Activated CD4-positive, alpha-beta T cell treated with anti-CD3 and anti-CD28 coated beads, Interleukin-2, amount 10 ng/mL, durations not matched to agents 7 days and 5 days (primary cell): ENCODE measurements around the gene GNG8. TPM values are rescaled to one million over a fixed set of nuclear protein-coding genes. Genes with fewer than 3 reads are reported as not detected.

Experiments
- CTCF ChIA-PET: fragments of 350-600 bp; sonication (Branson Sonifier 250); formaldehyde crosslinking; loops from one replicate; lab custom pipeline; 2021; ENCODE audit warnings: antibody characterized with exemption; lab: Charles Lee
- POLR2A ChIA-PET: fragments of 350-600 bp; sonication (Branson Sonifier 250); formaldehyde crosslinking; loops from one replicate; lab custom pipeline; 2021; ENCODE audit warnings: antibody characterized with exemption; lab: Charles Lee
- DNase-seq: peaks from one replicate; pipeline ENCODE4 v3.0.0-alpha.2; 2020
- H3K27ac Mint-ChIP-seq: one replicate; pipeline ENCODE4 v1.8.0; 2021; ENCODE audit warnings: mild to moderate bottlenecking, moderate library complexity, mixed read lengths
- H3K27me3 Mint-ChIP-seq: one replicate; pipeline ENCODE4 v1.8.0; 2021; ENCODE audit warnings: mixed read lengths
- H3K36me3 Mint-ChIP-seq: one replicate; pipeline ENCODE4 v1.8.0; 2021; ENCODE audit warnings: low read depth, mixed read lengths
- H3K4me1 Mint-ChIP-seq: one replicate; pipeline ENCODE4 v1.8.0; 2021; ENCODE audit warnings: mixed read lengths
- H3K4me3 Mint-ChIP-seq: one replicate; pipeline ENCODE4 v1.8.0; 2021; ENCODE audit warnings: mild to moderate bottlenecking, moderate library complexity, mixed read lengths
- H3K9me3 Mint-ChIP-seq: one replicate; pipeline ENCODE4 v1.8.0; 2021; ENCODE audit warnings: mixed read lengths
- total RNA-seq, 2 experiments: library from RNA; stranded (reverse); gene quantifications; one replicate each; pipeline ENCODE4 v1.2.3, GENCODE V29; 2021

GNG8 gene
- total RNA-seq, 2 experiments from 2014 or later, result not detected

- ChIA-PET CTCF (interaction anchor here (0.9 to 2.2 kb wide), 3 partner anchors 10 to 64 kb away, joined by 3 to 10 read pairs (median 5); no protein-coding TSS in a partner anchor), POLR2A (no interaction called here)
- peaks cover 5% of the 10 kb centered on the region for H3K27me3 Mint-ChIP-seq
- DNase-seq, result no peak
- H3K4me1 Mint-ChIP-seq, result peaks cover 15% of the 10 kb centered on the region
- H3K36me3 Mint-ChIP-seq, result peaks cover 28% of the 10 kb centered on the region
- peaks cover 10% of the 10 kb centered on the region for H3K9me3 Mint-ChIP-seq
- no peak overlapping the region for H3K27ac Mint-ChIP-seq
- H3K4me3 Mint-ChIP-seq, result no peak overlapping the region
Observed at GRCh38 chr19:46598372-46598917, 37.6 kb downstream of the GNG8 start.

DNA sequence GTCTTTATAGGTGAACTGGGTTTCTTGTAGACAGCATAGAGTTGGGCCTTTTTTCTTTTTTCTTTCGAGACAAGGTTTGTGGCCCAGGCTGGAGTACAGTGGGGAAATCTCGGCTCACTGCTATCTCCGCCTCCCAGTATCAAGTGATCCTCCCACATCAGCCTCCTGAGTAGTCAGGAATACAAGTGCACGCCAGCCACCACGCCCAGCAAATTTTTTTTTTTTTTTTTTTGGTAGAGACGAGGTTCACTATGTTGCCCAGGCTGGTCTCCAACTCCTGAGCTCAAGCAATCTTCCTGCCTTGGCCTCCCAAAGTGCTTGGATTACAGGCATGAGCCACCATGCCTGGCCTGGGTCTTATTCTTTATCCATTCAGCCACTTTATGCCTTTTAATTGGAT is 40.0 kb downstream of the GNG8 start:
- Mint-ChIP-seq H3K36me3 (peaks cover 13% of the 10 kb centered on the region), H3K4me3 (no peak overlapping the region), H3K27me3 (peaks cover 5% of the 10 kb centered on the region), H3K4me1 (peaks cover 8% of the 10 kb centered on the region), H3K27ac (no peak overlapping the region), H3K9me3 (peaks cover 10% of the 10 kb centered on the region)
- no peak for DNase-seq
- ChIA-PET CTCF (no interaction called here), POLR2A (interaction anchor here (0.7 kb wide), 1 partner anchor 972 kb away, joined by 3 read pairs; no protein-coding TSS in a partner anchor)

DNA sequence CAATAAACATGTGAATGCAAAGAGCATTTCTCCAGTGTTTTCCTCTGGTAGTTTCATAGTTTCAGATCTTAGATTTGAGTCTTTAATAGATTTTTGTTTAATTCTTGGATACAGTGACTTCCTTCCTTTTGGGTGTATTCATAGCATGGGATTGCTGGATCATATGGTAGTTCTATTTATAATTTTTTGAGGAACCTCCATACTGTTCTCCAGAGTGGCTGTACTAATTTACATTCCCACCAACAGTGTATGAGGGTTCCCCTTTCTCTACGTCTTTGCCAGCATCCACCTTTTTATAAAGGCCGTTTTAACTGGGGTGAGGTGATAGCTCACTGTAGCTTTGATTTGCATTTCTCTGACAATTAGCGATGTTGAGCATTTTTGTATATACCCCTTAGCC is 44.1 kb downstream of the GNG8 start:
- POLR2A ChIA-PET, result no interaction called here
- no peak overlapping the region for H3K4me3 Mint-ChIP-seq

GRCh38 chr19:46591254-46591653 is 44.7 kb downstream of the GNG8 start:
- H3K9me3 Mint-ChIP-seq, result no peaks in the 10 kb centered on the region
- no peaks in the 10 kb centered on the region for H3K36me3 Mint-ChIP-seq
- no peak for DNase-seq
- no peak overlapping the region for H3K4me3 Mint-ChIP-seq
- CTCF ChIA-PET, result interaction anchor here (1.1 kb wide), 1 partner anchor 20 kb away, joined by 3 read pairs; no protein-coding TSS in a partner anchor
- H3K27me3 Mint-ChIP-seq, result peaks cover 6% of the 10 kb centered on the region
- no peak overlapping the region for H3K27ac Mint-ChIP-seq
- H3K4me1 Mint-ChIP-seq, result no peaks in the 10 kb centered on the region
- POLR2A ChIA-PET, result no interaction called here

More for the DNA sequence above, 44.1 kb downstream of the GNG8 start:
- no peak for DNase-seq
- CTCF ChIA-PET, result no interaction called here
- Mint-ChIP-seq H3K27me3 (peaks cover 4% of the 10 kb centered on the region), H3K27ac (no peak overlapping the region), H3K36me3 (no peaks in the 10 kb centered on the region), H3K4me1 (no peaks in the 10 kb centered on the region), H3K9me3 (no peaks in the 10 kb centered on the region)

- peaks cover 6% of the 10 kb centered on the region for H3K27me3 Mint-ChIP-seq
- H3K4me1 Mint-ChIP-seq, result peaks cover 4% of the 10 kb centered on the region
- no peak overlapping the region for H3K27ac Mint-ChIP-seq
- no peaks in the 10 kb centered on the region for H3K9me3 Mint-ChIP-seq
- no peaks in the 10 kb centered on the region for H3K36me3 Mint-ChIP-seq
- POLR2A ChIA-PET, result no interaction called here
- CTCF ChIA-PET, result no interaction called here
- no peak overlapping the region for H3K4me3 Mint-ChIP-seq
- no peak for DNase-seq
Observed at GRCh38 chr19:46587861-46588260, 48.1 kb downstream of the GNG8 start.

- no peak overlapping the region for H3K27ac Mint-ChIP-seq
- POLR2A ChIA-PET, result no interaction called here
- H3K4me1 Mint-ChIP-seq, result peaks cover 4% of the 10 kb centered on the region
- H3K4me3 Mint-ChIP-seq, result no peak overlapping the region
- no peaks in the 10 kb centered on the region for H3K9me3 Mint-ChIP-seq
- H3K27me3 Mint-ChIP-seq, result peaks cover 6% of the 10 kb centered on the region
- DNase-seq, result no peak
- CTCF ChIA-PET, result no interaction called here
- no peaks in the 10 kb centered on the region for H3K36me3 Mint-ChIP-seq
Observed at GRCh38 chr19:46586294-46586693, 49.7 kb downstream of the GNG8 start.

DNA sequence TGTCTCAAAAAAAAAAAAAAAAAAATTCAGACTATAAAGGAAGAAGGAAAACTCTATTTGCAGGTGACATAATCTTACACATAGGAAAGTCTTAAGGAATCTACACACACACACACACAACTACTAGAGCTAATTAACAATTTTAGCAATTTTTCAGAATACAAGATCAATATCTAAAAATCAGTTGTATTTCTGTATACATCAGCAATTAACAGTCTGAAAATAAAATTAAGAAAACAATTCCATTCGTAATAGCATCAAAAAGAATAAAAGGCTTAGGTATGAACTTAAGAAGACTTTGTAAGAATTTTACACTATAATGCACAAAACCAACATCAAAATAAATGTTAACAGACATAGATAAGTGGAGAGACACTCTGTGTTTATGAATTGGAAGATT is 50.5 kb downstream of the GNG8 start:
- H3K4me3 Mint-ChIP-seq, result no peak overlapping the region
- H3K27ac Mint-ChIP-seq, result no peak overlapping the region
- no peak for DNase-seq
- no peaks in the 10 kb centered on the region for H3K9me3 Mint-ChIP-seq
- no peaks in the 10 kb centered on the region for H3K36me3 Mint-ChIP-seq
- ChIA-PET CTCF (interaction anchor here (0.6 kb wide), 1 partner anchor 27 kb away, joined by 3 read pairs; no protein-coding TSS in a partner anchor), POLR2A (interaction anchor here (0.6 kb wide), 1 partner anchor 102 kb away, joined by 3 read pairs; no protein-coding TSS in a partner anchor)
- peaks cover 4% of the 10 kb centered on the region for H3K4me1 Mint-ChIP-seq
- peaks cover 6% of the 10 kb centered on the region for H3K27me3 Mint-ChIP-seq

Other genes starting within 250 kb of the GNG8 start
- not detected for gene CCDC8, start 222.6 kb downstream of the GNG8 start, total RNA-seq
- not detected for gene PNMA8C, start 207.3 kb downstream of the GNG8 start, total RNA-seq
- not detected for gene PNMA8A, start 164.6 kb downstream of the GNG8 start, total RNA-seq
- gene PNMA8B, start 140.3 kb downstream of the GNG8 start, total RNA-seq, result under 1 TPM; 0.06 to 0.07 TPM
- 100 to 1,000 TPM; 700 to 784 TPM for gene CALM3, start 34.9 kb downstream of the GNG8 start, total RNA-seq
- gene PTGIR, start 11.1 kb downstream of the GNG8 start, total RNA-seq, result 10 to 100 TPM; 14.0 to 14.7 TPM
- gene DACT3, start 25.0 kb upstream of the GNG8 start, total RNA-seq, result under 1 TPM; 0.31 to 0.42 TPM
- 100 to 1,000 TPM; 175 to 178 TPM for gene PRKD2, start 80.9 kb upstream of the GNG8 start, total RNA-seq
- gene FKRP, start 109.9 kb upstream of the GNG8 start, total RNA-seq, result 10 to 100 TPM; 16.9 to 20.5 TPM
- 10 to 100 TPM; 77.9 to 86.4 TPM for gene STRN4, start 110.2 kb upstream of the GNG8 start, total RNA-seq
- gene SLC1A5, start 152.4 kb upstream of the GNG8 start, total RNA-seq, result 100 to 1,000 TPM; 104 to 108 TPM
- gene AP2S1, start 214.6 kb upstream of the GNG8 start, total RNA-seq, result 100 to 1,000 TPM; 130 to 136 TPM
- gene ARHGAP35, start 224.8 kb upstream of the GNG8 start, total RNA-seq, result 10 to 100 TPM; 24.7 to 25.5 TPM